Measurements from ENCODE around the gene DUOX2.
"Not testable (repeated sequence)": the region's sequence is repeated elsewhere in the genome, so short reads cannot be mapped to it uniquely, and the experiment has no call there.

Gene DUOX2

GRCh38 chr15:45139770-45140169 is 25.8 kb upstream of the DUOX2 start:
- DNase-seq (ENCODE audit: extremely low read depth in 1 of 2, low read depth in 1 of 2), result no peak

- DNase-seq (ENCODE audit: extremely low read depth in 1 of 2, low read depth in 1 of 2), result no peak
These were observed 25.1 kb upstream of the DUOX2 start for GRCh38 chr15:45138814-45139765.

GRCh38 chr15:45137703-45138102 is 23.7 kb upstream of the DUOX2 start:
- no peak for DNase-seq (ENCODE audit: extremely low read depth in 1 of 2, low read depth in 1 of 2)

GRCh38 chr15:45136378-45136764 is 22.4 kb upstream of the DUOX2 start:
- no peak for DNase-seq (ENCODE audit: extremely low read depth in 1 of 2, low read depth in 1 of 2)

GRCh38 chr15:45135705-45136377 is 21.9 kb upstream of the DUOX2 start:
- not testable (repeated sequence) for DNase-seq (ENCODE audit: extremely low read depth in 1 of 2, low read depth in 1 of 2)

- no peak for DNase-seq (ENCODE audit: extremely low read depth in 1 of 2, low read depth in 1 of 2)
These were observed 21.0 kb upstream of the DUOX2 start for GRCh38 chr15:45134682-45135604.

GRCh38 chr15:45134046-45134445 is 20.1 kb upstream of the DUOX2 start:
- DNase-seq (ENCODE audit: extremely low read depth in 1 of 2, low read depth in 1 of 2), result no peak

- no peak for DNase-seq (ENCODE audit: extremely low read depth in 1 of 2, low read depth in 1 of 2)
These were observed 19.6 kb upstream of the DUOX2 start for GRCh38 chr15:45133561-45133920.

GRCh38 chr15:45132844-45133560 is 19.0 kb upstream of the DUOX2 start:
- no peak for DNase-seq (ENCODE audit: extremely low read depth in 1 of 2, low read depth in 1 of 2)

- DNase-seq (ENCODE audit: extremely low read depth in 1 of 2, low read depth in 1 of 2), result no peak
These were observed 17.5 kb upstream of the DUOX2 start for GRCh38 chr15:45131510-45131909.

GRCh38 chr15:45130291-45131000 is 16.5 kb upstream of the DUOX2 start:
- no peak for DNase-seq (ENCODE audit: extremely low read depth in 1 of 2, low read depth in 1 of 2)

GRCh38 chr15:45129651-45130129 is 15.7 kb upstream of the DUOX2 start, which contains the start of the genes DUOX1 and DUOXA1:
DUOX1 (plus strand) TSS chr15:45129994; CDS start chr15:45131967, 1,973 bp downstream.
DUOXA1 (minus strand) TSS chr15:45129879; CDS start chr15:45123014, 6,865 bp downstream.
- no peak for DNase-seq (ENCODE audit: extremely low read depth in 1 of 2, low read depth in 1 of 2)

- DNase-seq (ENCODE audit: extremely low read depth in 1 of 2, low read depth in 1 of 2), result no peak
These were observed 15.1 kb upstream of the DUOX2 start for GRCh38 chr15:45128971-45129639.

GRCh38 chr15:45126535-45127158 is 12.7 kb upstream of the DUOX2 start:
- no peak for DNase-seq (ENCODE audit: extremely low read depth in 1 of 2, low read depth in 1 of 2)

- DNase-seq (ENCODE audit: extremely low read depth in 1 of 2, low read depth in 1 of 2), result no peak
These were observed 9.4 kb upstream of the DUOX2 start for GRCh38 chr15:45123397-45123796.

GRCh38 chr15:45122719-45123118 is 8.7 kb upstream of the DUOX2 start:
- no peak for DNase-seq (ENCODE audit: extremely low read depth in 1 of 2, low read depth in 1 of 2)

- no peak for DNase-seq (ENCODE audit: extremely low read depth in 1 of 2, low read depth in 1 of 2)
These were observed 7.9 kb upstream of the DUOX2 start for GRCh38 chr15:45121706-45122417.

- no peak for DNase-seq (ENCODE audit: extremely low read depth in 1 of 2, low read depth in 1 of 2)
These were observed 7.0 kb upstream of the DUOX2 start for GRCh38 chr15:45121020-45121419.

All from stimulated activated CD8-positive, alpha-beta memory T cell treated with anti-CD3 and anti-CD28 coated beads, Interleukin-7, amount 100 ng/mL, for 48 hours (primary cell).